Hepatic stellate cell (primary cell): ENCODE measurements around the gene VPS18.

ENCODE experiments used
- DNase-seq: peaks from one replicate; pipeline ENCODE4 v3.0.0; 2011; ENCODE audit warnings: low spot score

VPS18 gene

GRCh38 chr15:40936709-40937666, 42.7 kb downstream of the VPS18 start:
- peak; percentile 63 for DNase-seq

- DNase-seq = peak; percentile 66
Observed at GRCh38 chr15:40937762-40938535, 43.7 kb downstream of the VPS18 start.

GRCh38 chr15:40938536-40938870, 44.3 kb downstream of the VPS18 start:
- no peak for DNase-seq

- DNase-seq = no peak
Observed at GRCh38 chr15:40940296-40940801, 46.1 kb downstream of the VPS18 start.

- DNase-seq = no peak
Observed at GRCh38 chr15:40941068-40941527, 46.8 kb downstream of the VPS18 start.

- DNase-seq = peak; percentile 95
Observed at GRCh38 chr15:40941528-40942336, 47.5 kb downstream of the VPS18 start.

- DNase-seq = no peak
Observed at GRCh38 chr15:40942337-40942854, 48.1 kb downstream of the VPS18 start.

- DNase-seq = no peak
Observed at GRCh38 chr15:40942878-40943277, 48.6 kb downstream of the VPS18 start.

- no peak for DNase-seq
Observed at GRCh38 chr15:40943764-40944365, 49.6 kb downstream of the VPS18 start.

- DNase-seq = no peak
Observed at GRCh38 chr15:40944510-40945296, 50.5 kb downstream of the VPS18 start.

- no peak for DNase-seq
Observed at GRCh38 chr15:40948706-40949473, 54.6 kb downstream of the VPS18 start.

- no peak for DNase-seq
Observed at GRCh38 chr15:40949756-40950207, 55.5 kb downstream of the VPS18 start.

GRCh38 chr15:40951764-40952163, 57.5 kb downstream of the VPS18 start:
- no peak for DNase-seq

- DNase-seq = no peak
Observed at GRCh38 chr15:40952301-40952900, 58.2 kb downstream of the VPS18 start.

GRCh38 chr15:40952901-40953712, 58.9 kb downstream of the VPS18 start, which contains the start of gene CHAC1:
Gene CHAC1 (plus strand): TSS chr15:40953471. CDS start chr15:40953584, 113 bp downstream.
- peak; percentile 100 for DNase-seq
